ENCODE data around the gene DENND4C.

DENND4C gene

DNA sequence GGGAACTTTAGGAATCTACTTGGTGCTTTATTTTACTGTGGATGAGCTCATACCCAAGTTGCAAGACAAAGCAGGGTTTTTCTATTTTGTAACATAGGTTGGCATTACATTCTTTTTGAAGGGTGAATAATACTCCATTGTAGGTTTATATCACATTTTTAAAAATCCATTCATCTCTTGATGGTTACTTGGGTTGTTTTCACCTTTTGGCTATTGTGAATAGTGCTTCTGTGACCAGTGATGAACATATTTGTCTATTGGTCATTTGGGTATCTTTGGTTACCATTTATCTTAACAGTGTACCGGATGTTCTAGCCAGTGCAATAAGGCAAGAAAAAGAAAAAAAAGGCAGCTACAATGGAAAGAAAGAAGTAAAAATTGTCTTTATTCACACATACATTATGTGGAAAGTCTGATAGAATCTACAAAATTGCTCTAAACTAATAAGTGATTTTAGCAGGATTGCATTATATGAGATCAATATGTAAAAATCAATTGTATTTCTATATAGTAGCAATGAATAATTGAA lies 40.0 kb downstream of the DENND4C start:
- no peak for DNase-seq

DNA sequence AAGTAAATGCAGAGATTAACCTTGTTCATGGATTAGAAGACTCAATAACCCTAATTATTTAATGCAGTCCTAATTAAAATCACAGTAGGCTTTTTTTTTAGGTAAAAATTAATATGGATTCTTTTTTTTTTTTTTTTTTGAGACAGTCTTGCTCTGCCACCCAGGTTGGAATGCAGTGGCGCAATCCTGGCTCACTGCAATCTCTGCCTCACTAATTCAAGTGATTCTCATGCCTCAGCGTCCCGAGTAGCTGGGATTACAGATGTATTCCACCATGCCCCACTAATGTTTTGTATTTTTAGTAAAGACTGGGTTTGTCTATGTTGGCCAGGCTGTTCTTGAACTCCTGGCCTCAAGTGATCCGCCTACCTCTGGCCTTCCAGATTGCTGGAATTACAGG lies 40.6 kb downstream of the DENND4C start:
- no peak for DNase-seq

DNA sequence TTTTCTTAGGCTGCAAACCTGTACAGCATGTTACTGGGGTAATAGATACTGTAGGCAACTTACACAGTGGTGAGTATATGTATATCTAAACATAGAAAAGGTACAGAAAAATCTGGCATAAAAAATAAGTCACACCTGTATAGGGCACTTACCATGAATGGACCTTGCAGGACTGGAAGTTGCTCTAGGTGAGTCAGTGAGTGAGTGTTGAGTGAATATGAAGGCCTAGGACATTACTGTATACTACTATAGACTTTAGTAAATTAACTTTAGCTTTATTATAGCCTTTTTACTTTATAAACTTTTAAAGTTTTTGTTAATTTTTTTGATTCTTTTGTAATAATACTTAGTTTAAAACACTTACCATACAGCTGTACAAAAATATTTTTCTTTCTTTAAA lies 51.3 kb downstream of the DENND4C start:
- no peak for DNase-seq

- DNase-seq, result no peak
These were observed 52.7 kb downstream of the DENND4C start for GRCh38 chr9:19283072-19283710.

DNA sequence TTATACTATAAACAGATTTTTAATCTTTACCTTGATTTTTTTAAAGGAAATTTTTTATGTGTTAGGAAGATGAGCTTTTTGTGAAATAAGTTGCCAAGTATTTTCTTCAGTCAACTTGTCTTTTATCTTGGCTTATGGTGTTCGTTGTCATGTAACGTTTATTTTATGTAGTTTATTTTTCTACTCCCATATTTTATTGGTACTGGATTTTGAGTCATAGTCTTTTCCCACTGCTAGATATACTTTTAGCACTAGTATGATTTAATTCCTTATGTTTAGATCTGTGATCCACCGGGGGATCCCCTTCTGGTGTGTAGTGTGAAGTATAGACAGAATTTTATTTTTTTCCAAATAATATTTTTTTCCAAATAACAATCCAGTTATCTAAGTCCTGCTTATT lies 54.2 kb downstream of the DENND4C start:
- no peak for DNase-seq

GRCh38 chr9:19286634-19287188 lies 56.2 kb downstream of the DENND4C start:
- no peak for DNase-seq

GRCh38 chr9:19288081-19288480 lies 57.6 kb downstream of the DENND4C start:
- no peak for DNase-seq

DNA sequence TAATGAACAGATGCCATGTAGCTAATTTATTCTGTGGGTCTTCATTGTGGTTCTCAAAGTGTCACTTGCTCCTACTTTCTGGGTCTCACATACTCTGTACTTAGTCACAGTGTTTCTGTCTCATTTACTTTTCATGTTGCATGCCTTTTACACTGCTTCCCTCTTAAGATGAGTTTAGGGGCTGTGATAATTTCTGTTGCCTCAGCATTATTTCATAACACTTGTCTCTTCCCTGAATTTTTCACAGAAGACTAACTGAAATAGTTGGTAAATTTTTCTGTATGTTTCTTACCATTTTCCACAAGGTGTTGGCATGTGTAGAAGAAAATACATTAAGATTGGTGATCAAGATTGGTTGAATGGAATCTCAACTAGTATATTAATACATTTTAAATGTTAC lies 59.6 kb downstream of the DENND4C start:
- no peak for DNase-seq

GRCh38 chr9:19294219-19294618 lies 63.7 kb downstream of the DENND4C start:
- no peak for DNase-seq

- no peak for DNase-seq
These were observed 68.0 kb downstream of the DENND4C start for GRCh38 chr9:19298436-19299000.

GRCh38 chr9:19303216-19303615 lies 72.7 kb downstream of the DENND4C start:
- no peak for DNase-seq

DNA sequence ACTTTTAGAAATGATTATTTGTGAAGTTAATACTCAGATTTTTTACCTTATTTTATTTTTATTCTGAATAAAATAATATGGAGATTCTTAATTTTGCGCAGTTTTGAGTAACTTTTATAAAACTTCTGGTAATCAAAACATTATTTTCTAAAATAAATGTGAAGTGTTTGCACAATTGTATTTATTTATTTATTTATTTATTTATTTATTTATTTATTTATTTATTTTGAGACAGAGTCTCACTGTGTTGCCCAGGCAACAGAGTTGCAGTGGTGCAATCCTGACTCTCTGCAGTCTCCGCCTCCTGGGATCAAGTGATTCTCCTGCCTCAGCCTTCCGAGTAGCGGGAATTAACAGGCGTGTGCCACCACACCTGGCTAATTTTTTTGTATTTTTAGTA lies 76.1 kb downstream of the DENND4C start:
- DNase-seq, result no peak

- DNase-seq, result no peak
These were observed 79.8 kb downstream of the DENND4C start for GRCh38 chr9:19310246-19310645.

- no peak for DNase-seq
These were observed 83.1 kb downstream of the DENND4C start for GRCh38 chr9:19313573-19313972.

DNA sequence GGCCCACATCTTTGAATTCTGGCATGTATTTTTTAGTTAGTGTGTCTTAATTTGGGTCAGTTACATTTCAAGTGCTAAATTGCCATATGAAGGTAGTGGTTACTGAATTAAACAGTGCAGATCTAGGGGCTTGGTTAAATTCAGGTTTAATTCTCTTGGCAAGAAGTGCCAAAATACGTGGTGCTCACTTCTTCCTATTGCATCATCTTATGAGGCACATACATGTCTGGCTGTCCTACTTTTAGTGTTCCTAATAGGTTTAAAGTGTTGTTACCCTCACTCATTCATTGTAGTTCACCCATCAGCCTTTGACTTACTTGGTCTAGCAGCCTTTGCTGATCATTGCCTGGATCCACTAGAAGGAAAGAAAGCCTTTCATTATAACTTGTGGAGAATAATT lies 90.0 kb downstream of the DENND4C start:
- DNase-seq, result no peak

DNA sequence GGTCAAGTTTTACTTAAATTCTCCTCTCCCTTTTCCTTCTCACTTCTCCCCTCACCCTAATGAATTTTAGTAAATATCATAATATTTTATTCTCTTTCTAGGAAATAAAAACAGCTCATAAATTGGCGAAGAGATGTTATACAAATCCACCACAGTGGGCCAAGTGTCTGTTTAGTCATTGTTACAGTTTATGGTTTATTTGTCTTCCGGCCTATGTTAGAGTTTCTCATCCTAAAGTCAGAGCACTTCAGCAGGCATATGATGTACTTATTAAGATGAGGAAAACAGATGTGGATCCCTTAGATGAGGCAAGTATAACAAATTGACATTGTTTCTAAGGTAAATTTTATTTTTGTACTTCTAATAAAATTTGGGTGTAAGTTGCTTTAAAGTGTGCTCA lies 101.4 kb downstream of the DENND4C start:
- DNase-seq, result no peak

DNA sequence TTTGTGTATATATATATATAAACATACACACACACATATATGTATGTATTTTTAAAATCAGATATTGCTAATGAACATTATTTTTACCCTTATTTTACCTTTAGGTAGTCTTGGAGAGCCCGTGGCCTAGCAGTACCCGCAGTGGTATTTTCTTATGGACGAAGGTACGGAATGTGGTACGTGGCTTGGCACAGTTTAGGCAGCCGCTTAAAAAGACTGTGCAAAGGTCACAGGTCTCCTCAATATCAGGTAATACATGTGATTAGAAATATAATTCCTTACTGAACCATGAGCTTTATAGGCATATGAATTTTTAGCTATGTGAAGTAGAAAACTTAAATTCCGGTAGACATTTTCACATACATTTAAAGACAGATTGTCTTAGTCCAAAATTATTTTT lies 105.7 kb downstream of the DENND4C start:
- DNase-seq, result no peak

DNA sequence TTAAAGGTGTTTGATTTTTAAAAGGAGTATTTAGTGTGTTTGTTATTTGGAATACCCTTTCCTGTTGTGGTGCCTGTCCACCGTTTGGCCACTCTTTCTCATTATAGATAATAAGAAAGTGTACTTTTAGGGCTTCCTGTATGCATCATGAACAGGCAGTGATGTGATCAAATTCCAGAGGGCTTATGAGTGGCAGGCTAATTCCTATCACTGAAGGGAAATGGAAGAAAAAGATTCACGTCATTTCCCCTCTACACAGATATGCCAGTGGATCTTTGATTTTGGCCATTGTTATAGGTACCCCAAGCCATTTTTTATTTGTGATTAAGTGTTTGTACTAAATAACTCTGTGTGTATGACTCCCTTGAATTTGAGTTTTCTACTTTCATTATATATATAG lies 112.5 kb downstream of the DENND4C start:
- no peak for DNase-seq

- no peak for DNase-seq
These were observed 128.2 kb downstream of the DENND4C start for GRCh38 chr9:19358701-19359100.

DNA sequence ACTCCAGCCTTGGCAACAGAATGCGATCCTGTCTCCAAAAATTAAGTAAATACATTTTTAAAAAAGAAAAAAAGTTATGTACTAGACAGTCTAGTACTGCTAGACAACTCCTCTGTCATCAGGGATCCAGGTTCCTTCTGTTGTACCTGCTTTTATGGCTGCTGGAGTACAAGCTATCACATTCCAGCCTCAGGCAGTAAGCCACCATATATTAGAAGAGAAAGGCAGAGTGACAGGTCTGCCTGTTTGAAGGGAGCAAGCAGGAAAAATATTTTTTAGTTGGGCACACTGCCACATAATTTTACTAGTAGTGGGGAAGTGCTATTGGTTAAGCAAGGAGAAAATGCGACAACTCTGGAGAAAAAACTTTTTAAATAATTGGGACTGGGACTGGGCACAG lies 138.6 kb downstream of the DENND4C start:
- no peak for DNase-seq

GRCh38 chr9:19371942-19372341 lies 141.4 kb downstream of the DENND4C start:
- DNase-seq, result peak; percentile 11

DNA sequence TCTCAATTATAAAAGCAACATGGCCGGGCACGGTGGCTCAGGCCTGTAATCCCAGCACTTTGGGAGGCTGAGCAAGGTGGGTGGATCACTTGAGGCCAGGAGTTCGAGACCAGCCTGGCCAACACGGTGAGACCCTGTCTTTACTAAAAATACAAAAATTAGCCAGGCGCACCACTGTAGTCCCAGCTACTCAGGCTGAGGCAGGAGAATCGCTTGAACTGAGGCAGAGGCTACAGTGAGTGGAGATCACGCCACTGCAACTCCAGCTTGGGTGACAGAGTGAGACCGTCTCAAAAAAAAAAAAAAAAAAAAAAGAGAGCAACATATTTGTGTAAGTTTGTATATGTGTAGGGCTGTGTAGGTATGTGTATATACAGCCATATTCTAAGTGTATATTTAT lies 142.1 kb downstream of the DENND4C start:
- DNase-seq, result no peak

DNA sequence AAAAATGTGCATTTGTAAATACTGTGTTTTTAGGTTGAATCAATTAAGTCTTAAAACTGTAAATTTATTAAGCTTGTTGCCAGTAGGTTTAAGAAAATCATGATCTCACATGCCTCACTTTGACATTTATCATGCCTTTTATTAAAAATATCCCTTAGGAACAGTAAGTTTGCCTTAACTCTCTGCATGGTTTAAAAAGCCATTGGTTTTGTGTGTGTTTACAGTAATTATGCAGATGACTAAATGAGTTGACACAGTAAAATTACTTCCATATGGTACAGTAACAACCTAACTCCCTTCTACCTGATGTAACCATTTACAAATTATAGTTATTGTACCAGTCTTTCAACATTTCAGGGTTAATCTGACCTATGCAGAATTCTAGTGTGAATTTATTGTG lies 143.0 kb downstream of the DENND4C start:
- DNase-seq, result no peak

- DNase-seq, result no peak
These were observed 145.0 kb downstream of the DENND4C start for GRCh38 chr9:19375538-19375937.

GRCh38 chr9:19376931-19377330 lies 146.4 kb downstream of the DENND4C start:
- DNase-seq, result no peak

Measured in NCI-H2227 treated with DMSO at 0.1 percent for 48 hours (cell line).